H9 (cell line): ENCODE measurements around the gene FOXN4. TPM values are rescaled to one million over a fixed set of nuclear protein-coding genes. Genes with fewer than 3 reads are reported as not detected.

Source experiments
- DNase-seq: peaks from one replicate; pipeline ENCODE4 v3.0.0-alpha.2; 2017
- H2AFZ ChIP-seq: one replicate; pipeline ENCODE4 v1.6.1; 2013; ENCODE audit warnings: mild to moderate bottlenecking, low read length, control low read depth, moderate library complexity
- H2AK5ac ChIP-seq: 2 replicates; pipeline ENCODE4 v1.6.1; 2013; ENCODE audit warnings: low read length, control low read depth, mixed read lengths; ENCODE audit not compliant: insufficient read length
- H2BK120ac ChIP-seq: one replicate; pipeline ENCODE4 v1.6.1; 2013; ENCODE audit warnings: low read depth, mild to moderate bottlenecking, low read length, control low read depth, inconsistent platforms; ENCODE audit not compliant: poor library complexity, severe bottlenecking
- H2BK12ac ChIP-seq: 2 replicates; pipeline ENCODE4 v1.6.1; 2013; ENCODE audit warnings: low read length, control low read depth, mixed read lengths, low read depth; ENCODE audit not compliant: insufficient read length
- H2BK15ac ChIP-seq: 2 replicates; pipeline ENCODE4 v1.6.1; 2013; ENCODE audit warnings: low read depth, low read length, control low read depth
- H2BK20ac ChIP-seq: one replicate; pipeline ENCODE4 v1.6.1; 2013; ENCODE audit warnings: low read depth, mild to moderate bottlenecking, low read length, control low read depth, inconsistent platforms; ENCODE audit not compliant: poor library complexity, severe bottlenecking
- H2BK5ac ChIP-seq: 2 replicates; pipeline ENCODE4 v1.6.1; 2013; ENCODE audit warnings: low read length, control low read depth, mixed read lengths; ENCODE audit not compliant: insufficient read length
- H3K14ac ChIP-seq: 2 replicates; pipeline ENCODE4 v1.6.1; 2013; ENCODE audit warnings: low read length, control low read depth; ENCODE audit not compliant: insufficient read depth
- H3K18ac ChIP-seq: 2 replicates; pipeline ENCODE4 v1.6.1; 2013; ENCODE audit warnings: low read depth, mild to moderate bottlenecking, mixed read lengths, low read length, control low read depth; ENCODE audit not compliant: insufficient read length
- H3K23ac ChIP-seq: 2 replicates; pipeline ENCODE4 v1.6.1; 2013; ENCODE audit warnings: low read length, control low read depth, mixed read lengths, low read depth; ENCODE audit not compliant: insufficient read length
- H3K23me2 ChIP-seq: 2 replicates; pipeline ENCODE4 v1.6.1; 2013; ENCODE audit warnings: low read depth, mild to moderate bottlenecking, mixed read lengths, low read length, control low read depth; ENCODE audit not compliant: insufficient read length, poor library complexity, severe bottlenecking
- H3K27ac ChIP-seq: 2 replicates; pipeline ENCODE4 v1.5.1; 2013; ENCODE audit warnings: low read length, control low read depth, mixed read lengths, low read depth; ENCODE audit not compliant: insufficient read length
- H3K27me3 ChIP-seq: 2 replicates; pipeline ENCODE4 v1.6.1; 2013; ENCODE audit warnings: low read length, control low read depth, inconsistent platforms; ENCODE audit not compliant: insufficient read depth
- H3K4ac ChIP-seq: 2 replicates; pipeline ENCODE4 v1.6.1; 2013; ENCODE audit warnings: low read depth, mild to moderate bottlenecking, control low read depth, inconsistent platforms, low read length, moderate library complexity
- H3K4me1 ChIP-seq: 2 replicates; pipeline ENCODE4 v1.6.1; 2013; ENCODE audit warnings: low read length, control low read depth, inconsistent platforms; ENCODE audit not compliant: insufficient read depth
- H3K4me2 ChIP-seq: 2 replicates; pipeline ENCODE4 v1.6.1; 2013; ENCODE audit warnings: low read length, control low read depth, mixed read lengths; ENCODE audit not compliant: insufficient read length, insufficient read depth
- H3K56ac ChIP-seq: 2 replicates; pipeline ENCODE4 v1.6.1; 2013; ENCODE audit warnings: low read depth, mild to moderate bottlenecking, mixed read lengths, low read length, control low read depth; ENCODE audit not compliant: insufficient read length
- H3K79me1 ChIP-seq: 2 replicates; pipeline ENCODE4 v1.6.1; 2013; ENCODE audit warnings: low read depth, mild to moderate bottlenecking, moderate library complexity, low read length, control low read depth, inconsistent platforms; ENCODE audit not compliant: insufficient read depth, poor library complexity, severe bottlenecking
- H3K79me2 ChIP-seq: 2 replicates; pipeline ENCODE4 v1.6.1; 2013; ENCODE audit warnings: low read length, control low read depth, inconsistent platforms; ENCODE audit not compliant: insufficient read depth
- H3K9ac ChIP-seq: 2 replicates; pipeline ENCODE4 v1.6.1; 2013; ENCODE audit warnings: low read length, control low read depth, mixed read lengths; ENCODE audit not compliant: insufficient read length; ENCODE audit errors: extremely low read depth
- H3K9me3 ChIP-seq: one replicate; pipeline ENCODE4 v1.6.1; 2013; ENCODE audit warnings: low read depth, low read length, inconsistent platforms; ENCODE audit not compliant: control insufficient read depth
- H3T11ph ChIP-seq: one replicate; pipeline ENCODE4 v1.6.1; 2013; ENCODE audit warnings: mild to moderate bottlenecking, low read length, control low read depth, inconsistent platforms
- H4K20me1 ChIP-seq: one replicate; pipeline ENCODE4 v1.6.1; 2013; ENCODE audit not compliant: control insufficient read depth, insufficient read length, insufficient read depth
- H4K5ac ChIP-seq: 2 replicates; pipeline ENCODE4 v1.6.1; 2013; ENCODE audit warnings: low read depth, mild to moderate bottlenecking, mixed read lengths, low read length, control low read depth; ENCODE audit not compliant: insufficient read length
- H4K8ac ChIP-seq: replicated peaks from 2 replicates; pipeline ENCODE4 v1.6.1; 2013; ENCODE audit warnings: low read length, control low read depth, mixed read lengths, low read depth; ENCODE audit not compliant: insufficient read length
- H4K91ac ChIP-seq: 2 replicates; pipeline ENCODE4 v1.6.1; 2013; ENCODE audit warnings: low read depth, mild to moderate bottlenecking, moderate library complexity, mixed read lengths, low read length, control low read depth; ENCODE audit not compliant: insufficient read length
- H3K27ac Mint-ChIP-seq, 3 experiments: 2 replicates in 2 of 3; 3 replicates in 1 of 3; pipeline ENCODE4 v1.8.0; 2020 to 2021; ENCODE audit warnings: mixed read lengths in 3 of 3, mild to moderate bottlenecking in 1 of 3, moderate library complexity in 1 of 3
- H3K27me3 Mint-ChIP-seq: 2 replicates; pipeline ENCODE4 v1.8.0; 2021; ENCODE audit warnings: low read depth, mild to moderate bottlenecking, moderate library complexity, mixed read lengths
- H3K36me3 Mint-ChIP-seq, 3 experiments: 2 replicates in 2 of 3; 3 replicates in 1 of 3; pipeline ENCODE4 v1.8.0; 2020 to 2021; ENCODE audit warnings: low read depth in 3 of 3, mixed read lengths in 3 of 3; ENCODE audit not compliant: insufficient read depth in 1 of 3
- H3K4me1 Mint-ChIP-seq, 2 experiments: 2 replicates each; pipeline ENCODE4 v1.8.0; 2020; ENCODE audit warnings: mixed read lengths in 2 of 2
- H3K4me3 Mint-ChIP-seq, 2 experiments: 2 replicates in 1 of 2; 3 replicates in 1 of 2; pipeline ENCODE4 v1.8.0; 2020 to 2021; ENCODE audit warnings: mild to moderate bottlenecking in 2 of 2, mixed read lengths in 2 of 2, moderate library complexity in 1 of 2
- H3K9me3 Mint-ChIP-seq, 2 experiments: 2 replicates in 1 of 2; 3 replicates in 1 of 2; pipeline ENCODE4 v1.8.0; 2020; ENCODE audit warnings: mild to moderate bottlenecking in 2 of 2, mixed read lengths in 2 of 2, moderate library complexity in 1 of 2
- WGBS: extraction: QIAGEN DNeasy Blood & Tissue Kit; methylation state at CpG from one replicate; pipeline ENCODE4 v1.1.7; 2013; ENCODE audit warnings: missing lambda C conversion rate, low lambda C conversion rate, mixed read lengths; ENCODE audit not compliant: insufficient read length; ENCODE audit errors: extremely low coverage; 5-methylcytosine and 5-hydroxymethylcytosine counted together
- total RNA-seq: library from RNA; stranded (reverse); gene quantifications from 2 replicates; pipeline ENCODE4 v1.2.1, GENCODE V29; 2021
- TF ChIP-seq, protein P1 (sequence below): fragments of 200-600 bp; sonication (generic); conservative IDR thresholded peaks from 3 replicates; pipeline ENCODE4 v1.8.0; 2021; ENCODE audit warnings: antibody characterized with exemption, mild to moderate bottlenecking

FOXN4 gene
- total RNA-seq, 1 experiment from 2014 or later: 0.39 TPM

DNA sequence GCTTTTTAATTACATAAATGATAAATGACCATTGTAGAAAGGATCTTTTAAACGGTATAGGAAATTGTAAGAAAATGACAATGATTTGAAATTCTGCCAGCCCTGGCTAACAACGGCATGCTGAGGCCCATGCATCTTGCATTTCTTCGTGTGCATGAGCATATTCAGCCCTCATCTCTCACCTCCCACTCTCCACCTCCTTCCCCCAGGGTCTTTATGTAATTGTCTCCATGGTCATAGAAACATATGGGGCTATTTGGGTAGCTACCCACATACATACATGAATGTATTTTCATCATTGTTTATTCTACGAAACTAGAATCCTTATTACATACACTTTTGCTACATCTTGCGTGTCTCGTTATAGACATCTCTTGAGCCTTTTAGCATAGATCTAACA lies 43.1 kb upstream of the FOXN4 start:
- Histone ChIP-seq H4K5ac (no peak overlapping the region), H4K8ac (no peak overlapping the region), H4K91ac (no peak overlapping the region), H3K9ac (no peak overlapping the region), H2BK5ac (no peak overlapping the region), H2AFZ (no peak overlapping the region), H2BK15ac (no peak overlapping the region), H3K79me2 (no peaks in the 10 kb centered on the region), H3K4me2 (no peak overlapping the region), H3K27me3 (no peaks in the 10 kb centered on the region), H3K56ac (no peak overlapping the region), H2BK120ac (no peak overlapping the region), H3K79me1 (no peaks in the 10 kb centered on the region), H3K18ac (no peak overlapping the region), H3K27ac (no peak overlapping the region), H3K23me2 (no peaks in the 10 kb centered on the region), H2AK5ac (no peak overlapping the region), H3K9me3 (no peaks in the 10 kb centered on the region), H4K20me1 (no peaks in the 10 kb centered on the region), H3K4ac (no peak overlapping the region), H3T11ph (no peak overlapping the region), H3K4me1 (no peaks in the 10 kb centered on the region), H2BK12ac (no peak overlapping the region), H2BK20ac (no peak overlapping the region), H3K23ac (no peak overlapping the region), H3K14ac (no peak overlapping the region)
- H3K9me3 Mint-ChIP-seq: no peaks in the 10 kb centered on the region
- H3K36me3 Mint-ChIP-seq: no peaks in the 10 kb centered on the region
- WGBS: no CpG with 5 or more reads among the region's 6 CpGs
- H3K4me3 Mint-ChIP-seq: no peak overlapping the region
- no peak for DNase-seq
- TF ChIP-seq, protein P1, sequence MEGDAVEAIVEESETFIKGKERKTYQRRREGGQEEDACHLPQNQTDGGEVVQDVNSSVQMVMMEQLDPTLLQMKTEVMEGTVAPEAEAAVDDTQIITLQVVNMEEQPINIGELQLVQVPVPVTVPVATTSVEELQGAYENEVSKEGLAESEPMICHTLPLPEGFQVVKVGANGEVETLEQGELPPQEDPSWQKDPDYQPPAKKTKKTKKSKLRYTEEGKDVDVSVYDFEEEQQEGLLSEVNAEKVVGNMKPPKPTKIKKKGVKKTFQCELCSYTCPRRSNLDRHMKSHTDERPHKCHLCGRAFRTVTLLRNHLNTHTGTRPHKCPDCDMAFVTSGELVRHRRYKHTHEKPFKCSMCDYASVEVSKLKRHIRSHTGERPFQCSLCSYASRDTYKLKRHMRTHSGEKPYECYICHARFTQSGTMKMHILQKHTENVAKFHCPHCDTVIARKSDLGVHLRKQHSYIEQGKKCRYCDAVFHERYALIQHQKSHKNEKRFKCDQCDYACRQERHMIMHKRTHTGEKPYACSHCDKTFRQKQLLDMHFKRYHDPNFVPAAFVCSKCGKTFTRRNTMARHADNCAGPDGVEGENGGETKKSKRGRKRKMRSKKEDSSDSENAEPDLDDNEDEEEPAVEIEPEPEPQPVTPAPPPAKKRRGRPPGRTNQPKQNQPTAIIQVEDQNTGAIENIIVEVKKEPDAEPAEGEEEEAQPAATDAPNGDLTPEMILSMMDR: no peak
- peaks cover 1% of the 10 kb centered on the region; the same call in 1 of the 2 replicates for H3K27me3 Mint-ChIP-seq
- H3K4me1 Mint-ChIP-seq: peaks cover 0 to 4% of the 10 kb centered on the region in 2 experiments; a peak in 1 of 4 replicates
- no peak overlapping the region for H3K27ac Mint-ChIP-seq
